PC-9 (cell line): Measurements from ENCODE around the gene TBC1D10B. TPM values are rescaled to one million over a fixed set of nuclear protein-coding genes. Genes with fewer than 3 reads are reported as not detected.
A peak's percentile ranks its signal among the peaks of the same experiment; 100 is the strongest.

Experiments
- BruUV-seq: library from RNA; stranded (reverse); fragments of 400-500 nt; replicated peaks from 2 replicates; lab custom pipeline; 2021; lab: Mats Ljungman, UMichigan
- CTCF ChIA-PET: fragments of 300-600 bp; sonication (Branson Sonifier 250); formaldehyde crosslinking; loops from one replicate; lab custom pipeline; 2022; ENCODE audit warnings: antibody characterized with exemption; lab: Charles Lee
- POLR2A ChIA-PET: fragments of 300-600 bp; sonication (Branson Sonifier 250); formaldehyde crosslinking; loops from one replicate; lab custom pipeline; 2022; ENCODE audit warnings: antibody characterized with exemption; ENCODE audit not compliant: unreplicated experiment; lab: Charles Lee
- DNase-seq, 2 experiments: peaks; one replicate each; pipeline versions ENCODE4 v3.0.0 to v3.0.0-alpha.2; 2015 to 2022; ENCODE audit warnings: mixed read lengths in 1 of 2
- H2AFZ ChIP-seq: fragments of 200-600 bp; sonication (generic); 2 replicates; pipeline ENCODE4 v1.8.1; 2017; ENCODE audit warnings: antibody characterized with exemption
- H3F3A ChIP-seq: fragments of 200-600 bp; sonication (generic); 2 replicates; pipeline ENCODE4 v1.8.1; 2017; ENCODE audit warnings: antibody characterized with exemption, mild to moderate bottlenecking, low read depth; ENCODE audit not compliant: insufficient read depth
- H3K27ac ChIP-seq: fragments of 200-600 bp; sonication (generic); 2 replicates; pipeline ENCODE4 v1.6.1; 2016; ENCODE audit warnings: mixed run types
- H3K27me3 ChIP-seq: fragments of 200-600 bp; sonication (generic); 2 replicates; pipeline ENCODE4 v1.6.1; 2016; ENCODE audit warnings: low read depth, mixed run types; ENCODE audit not compliant: insufficient read depth
- H3K36me3 ChIP-seq: fragments of 200-600 bp; sonication (generic); 2 replicates; pipeline ENCODE4 v1.6.1; 2016; ENCODE audit warnings: low read depth, mixed run types
- H3K4me1 ChIP-seq: fragments of 200-600 bp; sonication (generic); replicated peaks from 2 replicates; pipeline ENCODE4 v1.6.1; 2016; ENCODE audit warnings: mixed run types; ENCODE audit not compliant: insufficient read depth
- H3K4me2 ChIP-seq: fragments of 200-600 bp; sonication (generic); 2 replicates; pipeline ENCODE4 v1.6.1; 2017; ENCODE audit warnings: mixed run types
- H3K4me3 ChIP-seq: fragments of 200-600 bp; sonication (generic); 2 replicates; pipeline ENCODE4 v1.6.1; 2016; ENCODE audit warnings: mixed run types
- H3K79me2 ChIP-seq: fragments of 200-600 bp; sonication (generic); 2 replicates; pipeline ENCODE4 v1.6.1; 2017; ENCODE audit warnings: low read depth, mixed run types
- H3K9me2 ChIP-seq: fragments of 200-600 bp; sonication (generic); 2 replicates; pipeline ENCODE4 v1.8.1; 2017; ENCODE audit warnings: mild to moderate bottlenecking; ENCODE audit not compliant: insufficient read depth
- H3K9me3 ChIP-seq: fragments of 200-600 bp; sonication (generic); 2 replicates; pipeline ENCODE4 v1.8.1; 2016; ENCODE audit warnings: low read depth; ENCODE audit not compliant: insufficient read depth
- H4K20me1 ChIP-seq: fragments of 200-600 bp; sonication (generic); 2 replicates; pipeline ENCODE4 v1.8.1; 2017; ENCODE audit not compliant: insufficient read depth
- CTCF ChIP-seq: fragments of 200-600 bp; sonication (generic); conservative IDR thresholded peaks from 2 replicates; pipeline ENCODE4 v1.6.1; 2017; ENCODE audit warnings: mixed run types, antibody characterized with exemption, mild to moderate bottlenecking, moderate library complexity
- EZH2 ChIP-seq: fragments of 200-600 bp; sonication (generic); IDR thresholded peaks from 2 replicates; pipeline ENCODE4 v1.8.0; 2017; ENCODE audit warnings: antibody characterized with exemption, low read depth
- intact Hi-C: fragments of 100-400 bp; cut with micrococcal nuclease; formaldehyde crosslinking; loops from one replicate; pipeline ENCODE4 v1.10.0; 2022; ENCODE audit not compliant: unreplicated experiment
- total RNA-seq: library from RNA; stranded (reverse); gene quantifications from 2 replicates; pipeline ENCODE4 v1.2.3, GENCODE V29; 2021

Gene TBC1D10B
- total RNA-seq, 1 experiment from 2014 or later: 85.0 TPM

- H3K36me3 ChIP-seq: no peaks in the 10 kb centered on the region
- H3K4me2 ChIP-seq: peak within 1 kb of the TSS; percentile 98
- no peaks in the 10 kb centered on the region for H3K27me3 ChIP-seq
- no peaks in the 10 kb centered on the region for H3K9me2 ChIP-seq
- H3F3A ChIP-seq: peaks cover 49% of the 10 kb centered on the region
- peak within 1 kb of the TSS; percentile 98 for H3K4me3 ChIP-seq
- peak within 1 kb of the TSS; percentile 68 for H3K27ac ChIP-seq
- TF ChIP-seq CTCF: no peak; the same call in 1 of the 2 replicates
- no peak for TF ChIP-seq EZH2
- no TSS peak for BruUV-seq
- ChIA-PET CTCF (interaction anchor here (0.5 to 1.3 kb wide), 7 partner anchors 14 to 264 kb away, joined by 3 to 5 read pairs (median 4); partner anchors contain the start of genes DCTPP1 and TBC1D10B), POLR2A (interaction anchor here (0.5 to 1.6 kb wide), 9 partner anchors 8 to 360 kb away, joined by 3 to 17 read pairs (median 4); partner anchors contain the start of genes TBX6 and ZNF771)
- peaks cover 19% of the 10 kb centered on the region for H3K4me1 ChIP-seq
- DNase-seq: peak; percentile 72 to 93
- H3K9me3 ChIP-seq: no peaks in the 10 kb centered on the region
- intact Hi-C loops: loop anchor here (1.0 kb wide), 2 partner anchors 17 to 40 kb away; partner anchors contain the start of gene CD2BP2
- H4K20me1 ChIP-seq: no peaks in the 10 kb centered on the region
- peaks cover 26% of the 10 kb centered on the region for H3K79me2 ChIP-seq
- peak within 1 kb of the TSS; percentile 87 for H2AFZ ChIP-seq
These were observed 25.1 kb upstream of the TBC1D10B start, which contains the start of gene ZNF48 for GRCh38 chr16:30395155-30395991. Gene ZNF48 (plus strand): TSS chr16:30395420. CDS start chr16:30395795, 375 bp downstream.

DNA sequence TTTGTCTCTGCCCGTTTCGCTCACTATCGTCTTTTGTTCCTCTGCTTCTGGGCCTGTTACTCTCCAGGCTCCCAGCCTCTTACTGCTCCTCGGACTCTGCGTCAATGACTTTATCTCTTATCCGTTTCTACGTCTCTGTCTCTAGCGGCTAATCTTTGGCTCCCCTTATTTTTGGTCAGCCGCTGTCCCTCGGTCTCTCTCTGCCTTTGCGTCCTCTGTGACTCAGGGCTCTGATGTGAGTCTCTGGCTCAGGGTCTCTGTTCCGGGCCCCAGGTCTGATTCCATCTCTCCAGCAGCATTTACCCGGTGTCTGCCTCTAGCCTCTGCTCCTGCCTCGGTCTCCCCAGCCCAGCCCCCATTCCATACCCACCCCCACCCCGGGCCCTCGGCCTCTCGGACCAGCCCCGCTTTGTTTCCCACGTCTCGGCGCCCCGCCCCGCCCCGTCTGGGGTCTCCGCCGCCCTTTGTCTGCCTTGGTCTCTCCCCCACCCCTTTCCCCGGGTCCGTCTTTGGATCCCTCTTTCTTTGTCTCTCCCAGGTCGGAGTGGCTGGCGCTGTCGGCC, 24.4 kb upstream of the TBC1D10B start:
- no peaks in the 10 kb centered on the region for H4K20me1 ChIP-seq
- TF ChIP-seq CTCF (no peak), EZH2 (no peak)
- intact Hi-C loops: loop anchor here (1.0 kb wide), 2 partner anchors 16 to 39 kb away; partner anchors contain the start of gene CD2BP2
- H3K27ac ChIP-seq: peak overlapping the region; percentile 34; the same call in 1 of the 2 replicates
- H3F3A ChIP-seq: peaks cover 42% of the 10 kb centered on the region
- H3K4me3 ChIP-seq: peak overlapping the region; percentile 98
- H3K9me2 ChIP-seq: no peaks in the 10 kb centered on the region
- no peak for DNase-seq
- ChIA-PET POLR2A (interaction anchor here (0.5 to 1.6 kb wide), 7 partner anchors 8 to 361 kb away, joined by 3 to 17 read pairs (median 4); no protein-coding TSS in a partner anchor), CTCF (interaction anchor here (0.6 to 1.3 kb wide), 4 partner anchors 15 to 204 kb away, joined by 3 to 5 read pairs (median 4); partner anchors contain the start of genes DCTPP1 and TBC1D10B)
- peak overlapping the region; percentile 98 for H3K4me2 ChIP-seq
- peaks cover 19% of the 10 kb centered on the region for H3K4me1 ChIP-seq
- H3K27me3 ChIP-seq: no peaks in the 10 kb centered on the region
- H3K9me3 ChIP-seq: no peaks in the 10 kb centered on the region
- no peaks in the 10 kb centered on the region for H3K36me3 ChIP-seq
- peaks cover 26% of the 10 kb centered on the region for H3K79me2 ChIP-seq
- BruUV-seq: no TSS peak
- peak overlapping the region; percentile 87 for H2AFZ ChIP-seq

DNA sequence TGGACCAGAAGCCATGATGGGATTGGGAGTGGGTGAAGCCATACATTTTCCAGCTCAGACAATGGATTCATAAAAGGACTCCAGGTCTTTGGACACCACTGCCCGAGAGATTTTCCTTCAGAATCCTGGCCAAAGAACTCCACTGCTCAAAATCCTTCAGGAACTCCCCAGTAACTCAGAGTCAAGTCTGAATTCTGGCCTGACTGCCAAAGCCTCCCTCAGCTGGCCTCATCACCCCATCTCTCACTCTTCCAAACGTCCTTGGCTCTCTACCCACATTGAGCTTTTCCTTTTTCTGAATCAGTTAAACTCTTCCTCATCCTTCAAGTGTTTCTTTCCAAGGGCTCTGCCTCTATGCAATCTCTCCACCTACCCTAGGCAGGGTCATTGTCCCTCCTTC, 13.2 kb upstream of the TBC1D10B start:
- DNase-seq: no peak
- Histone ChIP-seq H3K9me3 (no peaks in the 10 kb centered on the region), H3K27me3 (no peaks in the 10 kb centered on the region), H3K79me2 (peaks cover 13% of the 10 kb centered on the region; the same call in 1 of the 2 replicates), H4K20me1 (no peaks in the 10 kb centered on the region), H3K4me2 (no peak overlapping the region), H3K9me2 (no peaks in the 10 kb centered on the region), H3K4me3 (no peak overlapping the region), H3K27ac (no peak overlapping the region), H3F3A (peaks cover 16% of the 10 kb centered on the region), H3K4me1 (peaks cover 9% of the 10 kb centered on the region; the same call in 1 of the 2 replicates), H2AFZ (no peak overlapping the region), H3K36me3 (no peaks in the 10 kb centered on the region)
- no peak for TF ChIP-seq EZH2
- no peak for TF ChIP-seq CTCF
- ChIA-PET POLR2A (interaction anchor here (0.7 kb wide), 1 partner anchor 9 kb away, joined by 5 read pairs; no protein-coding TSS in a partner anchor), CTCF (no interaction called here)
- intact Hi-C loops: no loop called here
- BruUV-seq: no TSS peak
